ENCODE data around the gene LIPC. TPM values are rescaled to one million over a fixed set of nuclear protein-coding genes. Genes with fewer than 3 reads are reported as not detected.

The LIPC gene
- total and polyA plus RNA-seq, 2 donors (not counting 3 experiments of a cell fraction or from before 2014, with no cell fraction given), result not detected

GRCh38 chr15:58459560-58459959 lies 27.8 kb downstream of the LIPC start:
- no peak overlapping the region for H3K27ac ChIP-seq (ENCODE audit: insufficient read depth, low read depth, low read length)
- H3K9me1 ChIP-seq (replicated peaks; ENCODE audit: control insufficient read depth, extremely low read depth, insufficient read depth, low read length), result no peaks in the 10 kb centered on the region
- no peak overlapping the region for H3K4me2 ChIP-seq (ENCODE audit: insufficient read depth, low read length)
- peaks cover 28% of the 10 kb centered on the region for H3K4me1 ChIP-seq (ENCODE audit: control insufficient read depth, extremely low read depth, insufficient read depth, low read length)
- no peak overlapping the region for H2AFZ ChIP-seq (ENCODE audit: low read depth, low read length)
- H3K36me3 ChIP-seq (ENCODE audit: control insufficient read depth in 2 of 2, extremely low read depth in 1 of 2, insufficient read depth in 2 of 2, low read length in 2 of 2), result no peaks in the 10 kb centered on the region
- no peaks in the 10 kb centered on the region for H3K27me3 ChIP-seq (ENCODE audit: control insufficient read depth in 2 of 2, insufficient read depth in 2 of 2, low read length in 2 of 2)
- H3K79me2 ChIP-seq (ENCODE audit: control insufficient read depth, insufficient read depth, low read length), result no peaks in the 10 kb centered on the region
- FAIRE-seq, result no peak
- no peak overlapping the region for H3K4me3 ChIP-seq (replicated peaks in 1 of 3; ENCODE audit: insufficient read depth in 1 of 3, low read depth in 1 of 3, low read length in 3 of 3)
- POLR2A ChIA-PET, result no interaction called here
- intact Hi-C loops (cut with micrococcal nuclease) (loop anchor here (5.0 kb wide), 1 partner anchor 63 kb away; no protein-coding TSS in a partner anchor), dilution Hi-C loops (cut with MboI; ENCODE audit: extremely low pct_ligation_motif_present, low sequenced_read_pairs) (no loop called here)
- no peaks in the 10 kb centered on the region for H4K20me1 ChIP-seq (replicated peaks; ENCODE audit: control insufficient read depth, extremely low read depth, insufficient read depth, low read length)
- CTCF ChIA-PET, result interaction anchor here (0.6 to 1.5 kb wide), 5 partner anchors 10 to 128 kb away, joined by 3 to 4 read pairs (median 3); no protein-coding TSS in a partner anchor
- no peaks in the 10 kb centered on the region for H3K9me3 ChIP-seq (replicated peaks; ENCODE audit: control insufficient read depth, insufficient read depth, low read length)
- no peak overlapping the region for H3K9ac ChIP-seq (replicated peaks; ENCODE audit: extremely low read depth, insufficient read depth, low read length)
- no peak for DNase-seq (ENCODE audit: low read depth, low spot score)
- TF ChIP-seq MYC (IDR thresholded peaks at IDR 0.05; ENCODE audit: low read depth, low read length) (no peak), JUN (IDR thresholded peaks at IDR 0.05; ENCODE audit: borderline replicate concordance, insufficient read depth, insufficient read length, low read depth) (no peak), POLR2AphosphoS5 (IDR thresholded peaks at IDR 0.05; ENCODE audit: insufficient read depth, low read depth, low read length) (no peak), GATA2 (IDR thresholded peaks at IDR 0.05; ENCODE audit: insufficient read depth, insufficient read length, low read depth, low read length) (no peak), POLR2A (IDR thresholded peaks at IDR 0.05; ENCODE audit: low read depth, low read length) (no peak), EZH2 (IDR thresholded peaks at IDR 0.05; ENCODE audit: borderline replicate concordance, low read depth, low read length, severe bottlenecking) (no peak), FOS (IDR thresholded peaks at IDR 0.05; ENCODE audit: borderline replicate concordance, insufficient read depth, low read length) (no peak)
- TF ChIP-seq, protein P1, sequence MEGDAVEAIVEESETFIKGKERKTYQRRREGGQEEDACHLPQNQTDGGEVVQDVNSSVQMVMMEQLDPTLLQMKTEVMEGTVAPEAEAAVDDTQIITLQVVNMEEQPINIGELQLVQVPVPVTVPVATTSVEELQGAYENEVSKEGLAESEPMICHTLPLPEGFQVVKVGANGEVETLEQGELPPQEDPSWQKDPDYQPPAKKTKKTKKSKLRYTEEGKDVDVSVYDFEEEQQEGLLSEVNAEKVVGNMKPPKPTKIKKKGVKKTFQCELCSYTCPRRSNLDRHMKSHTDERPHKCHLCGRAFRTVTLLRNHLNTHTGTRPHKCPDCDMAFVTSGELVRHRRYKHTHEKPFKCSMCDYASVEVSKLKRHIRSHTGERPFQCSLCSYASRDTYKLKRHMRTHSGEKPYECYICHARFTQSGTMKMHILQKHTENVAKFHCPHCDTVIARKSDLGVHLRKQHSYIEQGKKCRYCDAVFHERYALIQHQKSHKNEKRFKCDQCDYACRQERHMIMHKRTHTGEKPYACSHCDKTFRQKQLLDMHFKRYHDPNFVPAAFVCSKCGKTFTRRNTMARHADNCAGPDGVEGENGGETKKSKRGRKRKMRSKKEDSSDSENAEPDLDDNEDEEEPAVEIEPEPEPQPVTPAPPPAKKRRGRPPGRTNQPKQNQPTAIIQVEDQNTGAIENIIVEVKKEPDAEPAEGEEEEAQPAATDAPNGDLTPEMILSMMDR (IDR thresholded peaks at IDR 0.05; ENCODE audit: extremely low read depth in 1 of 2, insufficient read depth in 1 of 2, low read depth in 1 of 2, low read length in 2 of 2), result no peak
- TF ChIP-seq, protein P2, sequence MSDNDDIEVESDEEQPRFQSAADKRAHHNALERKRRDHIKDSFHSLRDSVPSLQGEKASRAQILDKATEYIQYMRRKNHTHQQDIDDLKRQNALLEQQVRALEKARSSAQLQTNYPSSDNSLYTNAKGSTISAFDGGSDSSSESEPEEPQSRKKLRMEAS (IDR thresholded peaks at IDR 0.05; ENCODE audit: insufficient read depth, insufficient read length), result no peak
- no TSS peak for BruUV-seq (replicated peaks)

Data from endothelial cell of umbilical vein (primary cell).